Head of caudate nucleus (tissue), 42 donors: Measurements from ENCODE around the gene STAMBP.
"Not testable (repeated sequence)": the region's sequence is repeated elsewhere in the genome, so short reads cannot be mapped to it uniquely, and the experiment has no call there.

Source experiments
- DNase-seq, 42 donors: peaks; one replicate each; pipeline versions ENCODE4 v3.0.0 to v3.0.0-alpha.2; 2020 to 2021; ENCODE audit warnings: mixed read lengths in 7 of 42
- intact Hi-C: fragments of 100-400 bp; cut with DNase I; formaldehyde crosslinking; loops from one replicate; pipeline ENCODE4 v1.15.0; 2022

Gene STAMBP

DNA sequence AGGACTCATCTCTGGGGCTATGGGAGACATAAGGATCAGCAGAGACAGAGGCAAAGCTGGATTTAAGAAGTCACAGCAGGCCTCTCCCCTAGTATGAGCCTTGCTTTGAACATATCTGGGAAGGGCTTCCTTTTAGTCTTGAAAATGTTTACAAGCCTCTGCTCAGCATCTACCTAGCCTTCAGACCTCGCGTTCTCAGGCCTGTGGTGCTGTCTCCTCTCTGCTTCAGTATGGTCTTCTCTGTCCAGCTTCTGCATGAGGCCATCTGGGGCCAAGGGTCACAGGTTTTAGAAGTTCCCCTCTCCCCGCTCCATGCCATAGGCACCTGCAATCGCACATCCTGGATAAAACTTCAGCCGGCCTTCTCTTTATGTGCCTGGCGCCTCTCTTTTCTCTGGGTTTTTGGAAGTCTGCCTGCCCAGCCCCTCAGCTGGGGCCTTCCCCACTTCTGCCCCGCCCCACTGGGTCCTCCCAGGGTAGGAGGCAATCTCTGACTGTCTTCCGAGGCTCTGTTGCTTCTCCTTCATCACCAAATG is 71.1 kb downstream of the STAMBP start:
- intact Hi-C loops: no loop called here
- no peak for DNase-seq

DNA sequence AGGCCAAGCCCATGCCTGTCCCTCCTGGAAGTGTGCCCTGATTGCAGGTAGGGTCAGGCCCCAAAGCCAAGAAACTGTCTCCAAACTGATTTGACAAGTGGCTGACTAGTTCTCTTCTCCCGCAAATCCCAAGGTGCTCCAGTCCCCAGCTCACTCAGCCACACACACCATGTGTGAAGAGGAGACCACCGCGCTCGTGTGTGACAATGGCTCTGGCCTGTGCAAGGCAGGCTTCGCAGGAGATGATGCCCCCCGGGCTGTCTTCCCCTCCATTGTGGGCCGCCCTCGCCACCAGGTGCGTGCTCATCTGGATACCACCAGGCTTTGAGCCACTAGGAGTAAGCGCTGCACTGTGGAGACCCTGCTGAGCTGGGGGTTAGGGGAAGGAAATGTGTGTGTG is 72.4 kb downstream of the STAMBP start:
- intact Hi-C loops: no loop called here
- DNase-seq: no peak

DNA sequence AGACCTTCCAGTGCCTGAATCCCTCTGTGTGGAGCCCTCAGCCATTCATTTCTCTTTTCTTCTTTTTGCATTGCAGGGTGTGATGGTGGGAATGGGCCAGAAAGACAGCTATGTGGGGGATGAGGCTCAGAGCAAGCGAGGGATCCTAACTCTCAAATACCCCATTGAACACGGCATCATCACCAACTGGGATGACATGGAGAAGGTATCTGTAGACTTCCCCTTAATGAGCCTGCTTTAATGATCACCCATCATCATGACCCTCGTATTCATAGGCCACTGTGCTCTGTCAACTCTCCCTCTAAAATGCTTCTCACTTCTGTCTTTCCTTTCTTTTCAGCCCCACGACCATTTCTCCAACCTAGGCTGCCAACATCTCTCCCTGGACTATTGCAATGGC is 73.5 kb downstream of the STAMBP start:
- no peak for DNase-seq
- intact Hi-C loops: no loop called here

DNA sequence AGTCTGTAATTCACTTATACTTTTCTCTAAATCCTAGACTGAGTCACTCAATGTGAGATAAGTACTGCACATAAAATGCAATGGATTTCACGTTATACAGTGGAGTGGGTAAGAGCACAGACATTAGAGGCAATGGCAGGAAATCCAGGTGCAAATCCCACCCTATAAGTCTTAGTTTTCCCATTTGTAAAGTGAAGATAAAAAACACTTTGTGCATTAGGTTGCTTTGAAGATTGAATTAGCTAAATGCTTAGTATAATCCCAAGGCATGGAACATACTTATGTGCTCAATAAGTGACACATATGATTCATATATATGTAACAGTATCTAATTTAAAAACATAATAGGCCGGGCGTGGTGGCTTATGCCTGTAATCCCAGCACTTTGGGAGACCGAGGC is 74.6 kb downstream of the STAMBP start:
- no peak for DNase-seq
- intact Hi-C loops: no loop called here

DNA sequence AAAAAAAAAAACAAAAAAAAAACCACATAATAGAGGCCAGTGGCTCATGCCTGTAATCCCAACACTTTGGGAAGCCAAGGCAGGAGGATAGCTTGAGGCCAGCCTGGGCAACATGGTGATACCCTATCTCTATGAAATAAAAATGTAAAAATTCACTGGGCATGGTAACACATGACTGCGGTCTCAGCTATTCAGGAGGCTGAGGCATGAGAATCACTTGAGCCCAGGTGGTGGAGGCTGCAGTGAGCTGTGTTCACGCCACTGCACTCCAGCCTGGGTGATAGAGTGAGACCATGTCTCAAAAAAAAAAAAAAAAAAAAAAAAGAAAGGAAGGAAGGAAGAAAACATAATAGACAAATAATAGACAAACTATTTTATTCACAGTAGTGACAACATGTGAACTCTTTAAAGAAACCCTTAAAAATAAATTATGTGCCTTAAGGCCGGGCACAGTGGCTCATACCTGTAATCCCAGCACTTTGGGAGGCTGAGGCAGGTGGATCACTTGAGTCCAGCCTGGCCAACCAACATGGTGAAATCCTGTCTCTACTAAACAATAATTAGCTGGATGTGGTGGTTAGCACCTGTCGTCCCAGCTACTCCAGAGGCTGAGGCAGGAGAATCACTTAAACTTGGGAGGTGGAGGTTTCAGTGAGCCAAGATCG is 75.3 kb downstream of the STAMBP start:
- intact Hi-C loops, DNase-seq: not testable (repeated sequence)

DNA sequence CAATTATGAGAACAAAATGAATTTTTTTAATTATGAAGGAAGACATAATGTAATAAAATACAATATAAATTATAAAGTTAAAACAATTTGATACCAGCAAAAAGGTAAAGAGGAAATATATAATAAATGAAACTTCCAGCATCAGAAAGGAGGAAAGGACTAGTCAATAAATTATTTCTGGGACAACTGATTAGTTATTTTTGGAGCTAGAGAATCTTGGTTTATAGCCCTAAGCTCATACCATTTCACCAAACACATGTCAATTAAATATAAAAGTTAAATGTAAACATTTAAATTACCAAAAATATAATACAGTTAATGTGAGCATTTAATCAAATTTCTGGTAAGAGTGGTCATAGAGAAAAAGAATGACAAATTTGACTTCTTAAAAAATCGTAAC is 76.2 kb downstream of the STAMBP start:
- DNase-seq: no peak
- intact Hi-C loops: no loop called here

DNA sequence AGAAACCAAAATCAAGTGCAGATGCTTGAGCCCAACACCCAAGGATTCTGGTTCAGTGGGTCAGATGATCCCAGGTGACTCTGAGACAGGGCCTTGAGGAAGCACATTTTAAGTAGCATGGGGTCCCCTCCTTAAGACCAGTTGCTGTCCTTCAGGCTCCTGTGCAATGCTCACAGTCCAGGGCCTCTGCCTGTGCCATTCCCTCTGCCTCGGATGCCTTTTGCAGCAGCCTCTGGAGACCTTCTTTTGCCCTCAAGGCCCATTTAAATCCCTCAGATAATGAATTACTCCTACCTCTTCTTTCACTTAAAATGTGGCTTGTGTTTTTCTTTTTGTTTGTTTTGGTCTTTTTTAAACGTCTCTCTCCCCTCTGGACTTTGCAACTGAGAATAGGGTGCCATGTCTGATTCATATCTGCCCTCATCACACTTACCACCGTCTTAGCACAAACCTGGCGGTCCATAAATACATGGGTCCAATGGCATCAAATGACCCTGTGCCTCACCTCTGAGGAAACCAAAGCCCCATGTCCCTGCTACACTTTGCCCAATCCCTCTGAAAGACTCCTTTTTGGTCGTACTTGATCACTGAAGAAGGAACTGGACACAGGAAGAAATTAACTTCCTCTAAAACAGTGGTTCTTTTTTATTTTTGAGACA is 78.2 kb downstream of the STAMBP start:
- intact Hi-C loops: no loop called here
- no peak for DNase-seq

DNA sequence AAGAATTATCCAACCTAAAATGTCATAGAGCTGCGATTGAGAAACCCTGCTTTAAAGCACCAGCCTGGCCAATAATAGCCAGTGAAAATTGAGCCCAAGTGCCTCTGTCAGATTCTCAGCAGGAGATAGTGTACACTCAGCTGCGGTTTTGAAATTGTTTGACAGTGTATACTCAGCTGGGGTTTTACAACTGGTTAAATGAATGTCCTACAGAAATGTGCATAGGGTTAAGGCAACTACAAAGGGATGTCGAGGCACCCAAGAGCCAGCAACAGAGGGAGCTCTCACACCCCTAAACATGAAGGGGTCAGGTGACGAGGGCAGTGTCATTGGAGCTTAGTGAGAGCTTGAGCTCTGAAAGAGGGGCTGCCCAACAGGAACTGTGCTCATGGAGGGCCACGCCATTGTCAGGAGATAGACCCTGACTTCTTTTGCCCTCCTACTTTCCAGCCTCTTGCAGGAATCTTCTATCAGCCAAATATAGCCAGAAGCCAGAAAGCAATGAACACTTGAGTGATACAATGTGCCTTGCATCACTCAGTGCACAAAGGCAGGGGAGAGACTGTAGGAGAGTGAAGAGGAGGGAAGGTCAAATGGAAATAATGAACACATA is 79.2 kb downstream of the STAMBP start:
- intact Hi-C loops: no loop called here
- peak in 29 of 42 donors; percentile 7 to 58 (median 31) for DNase-seq

DNA sequence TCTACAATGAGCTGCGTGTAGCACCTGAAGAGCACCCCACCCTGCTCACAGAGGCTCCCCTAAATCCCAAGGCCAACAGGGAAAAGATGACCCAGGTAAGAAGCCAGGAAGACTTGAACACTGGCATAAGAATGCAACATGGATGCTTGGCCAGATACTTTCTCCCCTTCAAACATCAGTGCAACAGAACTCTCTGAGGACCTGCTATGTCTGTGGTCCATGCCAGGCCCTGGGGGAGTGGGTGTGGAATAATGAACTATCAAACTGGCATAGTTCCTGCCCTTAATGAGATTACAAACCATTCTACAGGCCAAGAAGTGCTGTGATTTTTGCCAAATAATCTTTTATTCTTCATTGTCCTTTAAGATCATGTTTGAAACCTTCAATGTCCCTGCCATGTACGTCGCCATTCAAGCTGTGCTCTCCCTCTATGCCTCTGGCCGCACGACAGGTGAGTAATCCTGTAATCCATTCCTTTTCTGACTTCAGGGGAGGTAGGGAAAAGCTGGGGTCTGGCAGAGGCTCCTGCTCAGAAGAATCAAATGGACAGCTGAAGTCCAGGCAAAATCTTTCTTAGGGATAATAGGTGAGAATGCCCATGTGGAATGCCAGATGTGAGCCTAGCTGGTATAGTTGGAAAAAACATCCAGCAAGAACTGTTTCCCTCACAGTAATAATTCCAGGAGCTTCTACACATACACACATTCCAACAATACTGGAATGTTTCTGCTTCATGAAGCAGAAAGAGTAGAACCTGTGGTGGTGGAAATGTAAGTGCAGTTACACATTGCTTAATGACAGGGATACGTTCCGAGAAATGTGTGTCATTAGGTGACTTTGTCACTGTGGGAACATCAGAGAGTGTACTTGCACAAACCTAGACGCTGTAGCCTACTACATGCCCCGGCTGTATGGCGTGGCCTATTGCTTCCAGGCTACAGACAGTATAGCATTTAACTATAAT is 80.2 kb downstream of the STAMBP start:
- no peak for DNase-seq
- intact Hi-C loops: no loop called here

DNA sequence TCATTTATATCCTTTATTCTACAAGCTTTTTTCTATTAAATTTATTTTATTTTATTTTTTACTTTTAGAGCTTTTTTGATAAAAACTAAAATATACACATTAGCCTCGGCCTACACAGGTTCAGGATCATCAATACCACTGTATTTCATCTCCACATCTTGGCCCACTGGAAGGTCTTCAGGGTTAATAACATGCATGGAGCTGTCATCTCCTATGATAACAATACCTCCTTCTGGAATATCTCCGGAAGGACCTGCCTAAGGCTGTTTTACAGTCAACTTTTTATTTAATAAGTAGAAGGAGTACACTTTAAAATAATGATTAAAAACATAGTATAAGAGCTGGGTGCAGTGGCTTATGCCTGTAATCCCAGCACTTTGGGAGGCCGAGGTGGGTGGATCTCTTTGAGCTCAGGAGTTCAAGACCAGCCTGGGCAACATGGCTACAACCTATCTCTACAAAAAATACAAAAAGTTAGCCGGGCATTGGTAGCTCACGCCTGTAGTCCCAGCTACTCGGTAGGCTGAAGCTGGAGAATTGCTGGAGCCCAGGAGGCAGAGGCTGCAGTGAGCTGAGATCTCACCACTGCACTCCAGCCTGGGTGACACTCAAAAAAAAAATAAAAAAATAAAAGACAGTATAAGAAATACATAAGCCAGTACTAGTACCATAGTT is 82.2 kb downstream of the STAMBP start:
- DNase-seq: no peak
- intact Hi-C loops: no loop called here

DNA sequence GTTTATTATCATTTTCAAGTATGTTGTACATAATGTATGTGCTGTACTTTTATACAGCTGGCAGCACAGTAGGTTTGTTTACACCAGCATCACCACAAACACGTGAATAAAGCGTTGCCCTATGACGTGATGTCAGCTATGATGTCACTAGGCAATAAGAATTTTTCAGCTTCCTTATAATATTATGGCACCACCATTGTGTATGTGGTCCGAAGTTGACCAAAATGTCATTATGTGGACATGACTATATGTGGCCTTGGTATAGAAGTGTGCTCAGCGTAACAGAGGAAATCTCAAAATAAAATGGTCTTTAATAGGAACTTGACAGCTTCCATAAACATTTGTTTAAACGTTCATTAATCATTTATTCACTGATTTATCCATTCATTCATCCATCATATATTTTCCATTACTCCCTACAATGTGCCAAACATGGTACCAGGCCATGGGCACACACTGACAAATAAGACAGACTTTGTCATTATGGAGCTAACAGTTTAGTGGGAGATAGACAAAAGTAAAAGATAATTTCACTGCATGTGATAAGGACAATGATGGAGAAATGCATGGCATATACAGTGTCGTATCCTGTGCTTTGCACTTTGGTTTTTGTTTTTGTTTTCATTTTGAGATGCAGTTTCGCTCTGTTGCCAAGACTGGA is 82.9 kb downstream of the STAMBP start:
- intact Hi-C loops: no loop called here
- DNase-seq: no peak

DNA sequence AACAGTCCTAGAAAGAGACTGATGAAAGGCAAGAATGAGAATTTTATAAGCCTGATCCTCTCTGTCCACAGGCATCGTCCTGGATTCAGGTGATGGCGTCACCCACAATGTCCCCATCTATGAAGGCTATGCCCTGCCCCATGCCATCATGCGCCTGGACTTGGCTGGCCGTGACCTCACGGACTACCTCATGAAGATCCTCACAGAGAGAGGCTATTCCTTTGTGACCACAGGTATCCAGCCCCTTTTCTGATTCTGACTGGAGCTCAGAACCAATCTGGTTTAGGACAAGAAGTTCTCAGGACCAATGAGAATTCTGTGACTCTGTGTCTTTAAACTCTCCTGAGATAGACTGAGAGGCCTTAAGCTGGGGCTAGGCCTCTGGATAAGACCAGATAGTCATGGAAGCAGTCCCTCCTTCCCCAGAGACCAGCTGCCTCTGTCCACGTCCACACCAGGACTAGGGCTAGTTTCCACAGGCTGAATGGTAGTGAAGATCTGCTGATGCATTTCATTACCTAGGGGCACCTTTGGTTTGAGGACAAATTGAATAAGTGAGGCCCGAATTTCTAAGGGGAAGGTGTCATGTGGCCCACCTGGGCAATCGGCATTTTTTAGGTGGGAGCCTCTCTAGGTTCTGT is 84.8 kb downstream of the STAMBP start:
- no peak for DNase-seq
- intact Hi-C loops: no loop called here

DNA sequence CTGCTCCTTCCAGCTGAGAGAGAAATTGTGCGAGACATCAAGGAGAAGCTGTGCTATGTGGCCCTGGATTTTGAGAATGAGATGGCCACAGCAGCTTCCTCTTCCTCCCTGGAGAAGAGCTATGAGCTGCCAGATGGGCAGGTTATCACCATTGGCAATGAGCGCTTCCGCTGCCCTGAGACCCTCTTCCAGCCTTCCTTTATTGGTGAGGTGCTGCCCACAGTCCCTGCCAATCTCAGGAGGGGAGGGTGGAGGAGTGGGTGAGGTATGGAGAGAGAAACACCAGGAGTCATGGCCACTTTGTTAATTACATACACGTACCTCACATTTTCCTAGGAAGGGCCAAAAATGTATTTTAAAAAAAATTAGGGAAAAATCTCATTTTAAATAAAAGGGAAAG is 85.9 kb downstream of the STAMBP start:
- no peak for DNase-seq
- intact Hi-C loops: no loop called here

DNA sequence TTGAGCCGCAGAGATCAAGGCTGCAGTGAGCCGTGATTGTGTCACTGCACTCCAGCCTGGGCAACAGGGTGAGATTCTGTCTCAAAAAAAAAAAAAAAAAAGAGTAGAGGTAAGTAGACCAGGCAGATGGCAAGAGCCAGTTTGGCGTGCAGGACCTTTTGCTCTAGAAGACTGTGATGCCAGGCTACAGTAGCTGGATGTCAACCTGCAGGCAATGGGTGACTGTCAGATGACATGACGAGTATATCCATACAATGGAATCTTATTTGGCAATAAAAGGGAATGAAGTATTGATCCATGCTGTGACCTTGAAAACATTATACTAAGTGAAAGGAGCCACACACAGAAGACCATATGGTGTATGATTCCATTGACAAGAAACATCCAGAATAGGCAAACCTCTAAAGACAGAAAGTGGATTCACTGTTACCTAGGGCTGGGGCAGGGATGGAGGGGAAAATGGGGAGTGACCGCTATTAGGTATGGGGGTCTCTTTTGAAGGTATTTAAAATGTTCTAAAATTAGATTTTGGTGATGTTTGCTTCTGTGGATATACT is 86.8 kb downstream of the STAMBP start:
- DNase-seq: no peak
- intact Hi-C loops: no loop called here

DNA sequence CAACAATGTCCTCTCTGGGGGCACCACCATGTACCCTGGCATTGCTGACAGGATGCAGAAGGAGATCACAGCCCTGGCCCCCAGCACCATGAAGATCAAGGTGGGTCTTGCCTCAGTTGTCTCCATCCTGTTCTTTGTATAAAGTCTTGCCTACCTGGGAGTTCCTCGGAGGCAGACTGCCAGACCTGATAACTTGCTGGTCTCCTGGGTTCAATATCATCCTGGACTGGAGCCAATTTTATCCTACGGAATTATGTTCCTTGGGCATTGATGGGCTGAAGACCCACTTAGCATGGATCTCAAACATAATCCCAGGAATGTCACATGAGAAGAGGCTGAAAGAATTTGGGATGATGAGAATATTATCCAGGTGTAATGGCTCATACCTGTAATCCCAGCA is 87.9 kb downstream of the STAMBP start:
- intact Hi-C loops: no loop called here
- DNase-seq: no peak

DNA sequence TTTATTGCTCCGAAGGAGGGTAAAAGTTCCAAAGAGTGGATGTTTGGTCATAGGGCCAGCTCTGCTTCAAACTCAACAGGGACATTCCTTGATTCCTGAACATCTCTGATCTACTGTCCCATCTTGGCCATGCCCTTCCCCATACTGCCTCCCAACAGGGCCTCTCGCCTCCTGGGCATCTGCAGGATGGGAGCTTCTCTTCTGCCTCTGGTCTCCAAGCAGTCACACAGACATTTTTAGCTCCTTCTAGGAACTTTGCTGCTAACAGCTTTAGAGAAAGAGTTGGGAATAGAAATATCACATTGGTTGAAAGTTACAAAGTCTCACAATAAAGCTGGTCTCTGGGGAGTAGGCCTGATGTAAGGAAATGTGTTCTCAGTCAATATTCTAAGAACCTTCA is 88.5 kb downstream of the STAMBP start:
- DNase-seq: no peak
- intact Hi-C loops: no loop called here

DNA sequence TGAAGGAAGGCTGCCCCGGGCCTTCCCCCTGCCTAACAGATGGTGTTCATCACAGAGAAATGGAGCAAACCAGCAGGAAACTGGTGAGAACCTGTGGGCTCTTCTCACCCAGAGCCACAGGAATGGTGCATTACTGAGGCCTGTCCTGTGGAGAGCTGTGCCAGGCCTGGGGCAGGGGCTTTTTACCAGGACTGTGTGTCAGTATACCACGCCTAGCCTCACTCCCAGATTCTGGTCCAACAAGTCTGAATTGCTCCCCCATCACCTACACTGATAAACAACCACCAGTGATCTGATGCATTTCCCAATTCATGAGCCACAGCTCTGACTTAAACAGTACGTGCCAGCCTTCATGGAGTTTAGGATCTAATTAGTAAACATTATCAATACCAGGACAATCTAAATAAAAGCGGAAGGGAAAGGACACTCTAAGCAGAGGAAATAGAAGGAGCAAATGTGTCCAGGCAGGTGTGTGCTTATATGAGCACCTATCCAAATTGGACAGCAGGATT is 89.0 kb downstream of the STAMBP start:
- intact Hi-C loops: no loop called here
- no peak for DNase-seq
